ENCODE results near the gene POLG.

The POLG gene

GRCh38 chr15:89325039-89325803 lies 9.4 kb downstream of the POLG start:
- no peak overlapping the region for H3K9ac ChIP-seq (ENCODE audit: low read length)
- no peak overlapping the region for H2BK5ac ChIP-seq (ENCODE audit: low read depth, low read length, poor library complexity, severe bottlenecking)
- H3K27me3 ChIP-seq (ENCODE audit: control insufficient read depth in 1 of 2, insufficient read depth in 1 of 2, low read length in 2 of 2) = no peaks in the 10 kb centered on the region
- no peak overlapping the region for H3K4me3 ChIP-seq (ENCODE audit: insufficient read depth in 1 of 2, low read depth in 1 of 2, low read length in 2 of 2)
- H2AFZ ChIP-seq (ENCODE audit: low read depth, low read length) = no peak overlapping the region
- peaks cover 8% of the 10 kb centered on the region for H3K4me1 ChIP-seq (ENCODE audit: control insufficient read depth, insufficient read depth, low read depth, low read length)
- 97% methylated on average over 8 of the region's 11 CpGs for WGBS
- no peak overlapping the region for H4K91ac ChIP-seq (ENCODE audit: low read length)
- H4K8ac ChIP-seq (ENCODE audit: low read length) = no peak overlapping the region
- H2BK15ac ChIP-seq (ENCODE audit: low read depth, poor library complexity, severe bottlenecking) = no peak overlapping the region
- DNase-seq = no peak
- no peak overlapping the region for H3K4ac ChIP-seq (ENCODE audit: low read depth in 1 of 2, low read length in 2 of 2)
- no peak overlapping the region for H2AK5ac ChIP-seq (ENCODE audit: low read length, severe bottlenecking)
- H3K9me3 ChIP-seq (ENCODE audit: control insufficient read depth, low read length) = no peaks in the 10 kb centered on the region
- peaks cover 96 to 100% of the 10 kb centered on the region in 2 experiments for H3K36me3 ChIP-seq (ENCODE audit: control insufficient read depth in 1 of 2, insufficient read depth in 2 of 2, low read depth in 1 of 2, low read length in 2 of 2)
- H3K27ac ChIP-seq (ENCODE audit: low read length, poor library complexity, severe bottlenecking) = no peak overlapping the region
- no peak overlapping the region for H3K18ac ChIP-seq (ENCODE audit: low read depth in 1 of 2, low read length in 2 of 2)
- no peak overlapping the region for H3K14ac ChIP-seq (ENCODE audit: low read length in 2 of 2)
- no peak overlapping the region for H2BK12ac ChIP-seq (ENCODE audit: low read length in 2 of 2)
- H3K4me2 ChIP-seq (ENCODE audit: low read length, poor library complexity, severe bottlenecking) = no peak overlapping the region
- no peak overlapping the region for H2BK120ac ChIP-seq (ENCODE audit: low read depth, low read length)
- H3K79me1 ChIP-seq (replicated peaks; ENCODE audit: low read length, poor library complexity, severe bottlenecking) = peaks cover 77% of the 10 kb centered on the region
- H3K23ac ChIP-seq (ENCODE audit: low read length in 2 of 2) = no peak overlapping the region

- Histone ChIP-seq H3K4me3 (ENCODE audit: insufficient read depth in 1 of 2, low read depth in 1 of 2, low read length in 2 of 2) (no peak overlapping the region), H3K27me3 (ENCODE audit: control insufficient read depth in 1 of 2, insufficient read depth in 1 of 2, low read length in 2 of 2) (no peaks in the 10 kb centered on the region), H2BK5ac (ENCODE audit: low read depth, low read length, poor library complexity, severe bottlenecking) (no peak overlapping the region), H3K4me2 (ENCODE audit: low read length, poor library complexity, severe bottlenecking) (no peak overlapping the region), H3K14ac (ENCODE audit: low read length in 2 of 2) (no peak overlapping the region), H3K9me3 (ENCODE audit: control insufficient read depth, low read length) (no peaks in the 10 kb centered on the region), H3K4me1 (ENCODE audit: control insufficient read depth, insufficient read depth, low read depth, low read length) (peaks cover 3% of the 10 kb centered on the region), H3K36me3 (ENCODE audit: control insufficient read depth in 1 of 2, insufficient read depth in 2 of 2, low read depth in 1 of 2, low read length in 2 of 2) (peaks cover 96 to 100% of the 10 kb centered on the region in 2 experiments), H2AK5ac (ENCODE audit: low read length, severe bottlenecking) (no peak overlapping the region), H3K4ac (ENCODE audit: low read depth in 1 of 2, low read length in 2 of 2) (no peak overlapping the region), H3K18ac (ENCODE audit: low read depth in 1 of 2, low read length in 2 of 2) (no peak overlapping the region), H3K23ac (ENCODE audit: low read length in 2 of 2) (no peak overlapping the region), H3K9ac (ENCODE audit: low read length) (no peak overlapping the region), H2AFZ (ENCODE audit: low read depth, low read length) (no peak overlapping the region), H4K8ac (ENCODE audit: low read length) (no peak overlapping the region), H2BK12ac (ENCODE audit: low read length in 2 of 2) (no peak overlapping the region), H4K91ac (ENCODE audit: low read length) (no peak overlapping the region), H2BK120ac (ENCODE audit: low read depth, low read length) (no peak overlapping the region), H3K27ac (ENCODE audit: low read length, poor library complexity, severe bottlenecking) (no peak overlapping the region), H3K79me1 (replicated peaks; ENCODE audit: low read length, poor library complexity, severe bottlenecking) (peaks cover 76% of the 10 kb centered on the region), H2BK15ac (ENCODE audit: low read depth, poor library complexity, severe bottlenecking) (no peak overlapping the region)
- 98% methylated on average over 6 of the region's 6 CpGs for WGBS
- DNase-seq = no peak
These were observed 10.8 kb downstream of the POLG start for GRCh38 chr15:89323825-89324224.

- H3K27ac ChIP-seq (ENCODE audit: low read length, poor library complexity, severe bottlenecking) = no peak overlapping the region
- H2BK120ac ChIP-seq (ENCODE audit: low read depth, low read length) = no peak overlapping the region
- H3K4me2 ChIP-seq (ENCODE audit: low read length, poor library complexity, severe bottlenecking) = no peak overlapping the region
- H2BK12ac ChIP-seq (ENCODE audit: low read length in 2 of 2) = no peak overlapping the region
- H2AK5ac ChIP-seq (ENCODE audit: low read length, severe bottlenecking) = no peak overlapping the region
- no peak overlapping the region for H3K14ac ChIP-seq (ENCODE audit: low read length in 2 of 2)
- H4K91ac ChIP-seq (ENCODE audit: low read length) = no peak overlapping the region
- H3K9me3 ChIP-seq (ENCODE audit: control insufficient read depth, low read length) = no peaks in the 10 kb centered on the region
- no peak overlapping the region for H3K23ac ChIP-seq (ENCODE audit: low read length in 2 of 2)
- no peak overlapping the region for H4K8ac ChIP-seq (ENCODE audit: low read length)
- no peak overlapping the region for H3K4me3 ChIP-seq (ENCODE audit: insufficient read depth in 1 of 2, low read depth in 1 of 2, low read length in 2 of 2)
- no peaks in the 10 kb centered on the region for H3K27me3 ChIP-seq (ENCODE audit: control insufficient read depth in 1 of 2, insufficient read depth in 1 of 2, low read length in 2 of 2)
- no peak overlapping the region for H2BK15ac ChIP-seq (ENCODE audit: low read depth, poor library complexity, severe bottlenecking)
- H3K79me1 ChIP-seq (replicated peaks; ENCODE audit: low read length, poor library complexity, severe bottlenecking) = peaks cover 71% of the 10 kb centered on the region
- H3K18ac ChIP-seq (ENCODE audit: low read depth in 1 of 2, low read length in 2 of 2) = no peak overlapping the region
- no peak overlapping the region for H3K4ac ChIP-seq (ENCODE audit: low read depth in 1 of 2, low read length in 2 of 2)
- no peak for DNase-seq
- H3K9ac ChIP-seq (ENCODE audit: low read length) = no peak overlapping the region
- H2AFZ ChIP-seq (ENCODE audit: low read depth, low read length) = no peak overlapping the region
- H2BK5ac ChIP-seq (ENCODE audit: low read depth, low read length, poor library complexity, severe bottlenecking) = no peak overlapping the region
- no peaks in the 10 kb centered on the region for H3K4me1 ChIP-seq (ENCODE audit: control insufficient read depth, insufficient read depth, low read depth, low read length)
- WGBS = 95% methylated on average over 15 of the region's 15 CpGs
- H3K36me3 ChIP-seq (ENCODE audit: control insufficient read depth in 1 of 2, insufficient read depth in 2 of 2, low read depth in 1 of 2, low read length in 2 of 2) = peaks cover 94 to 100% of the 10 kb centered on the region in 2 experiments
These were observed 11.8 kb downstream of the POLG start for GRCh38 chr15:89322822-89323221.

- WGBS = 96% methylated on average over 12 of the region's 17 CpGs
- H4K8ac ChIP-seq (ENCODE audit: low read length) = no peak overlapping the region
- DNase-seq = no peak
These were observed 12.9 kb downstream of the POLG start for GRCh38 chr15:89321521-89322410.

More at GRCh38 chr15:89321521-89322410, 12.9 kb downstream of the POLG start:
- no peak overlapping the region for H3K4me2 ChIP-seq (ENCODE audit: low read length, poor library complexity, severe bottlenecking)
- no peaks in the 10 kb centered on the region for H3K9me3 ChIP-seq (ENCODE audit: control insufficient read depth, low read length)
- H3K9ac ChIP-seq (ENCODE audit: low read length) = no peak overlapping the region
- no peak overlapping the region for H2BK120ac ChIP-seq (ENCODE audit: low read depth, low read length)
- peaks cover 64% of the 10 kb centered on the region for H3K79me1 ChIP-seq (replicated peaks; ENCODE audit: low read length, poor library complexity, severe bottlenecking)
- no peaks in the 10 kb centered on the region for H3K27me3 ChIP-seq (ENCODE audit: control insufficient read depth in 1 of 2, insufficient read depth in 1 of 2, low read length in 2 of 2)
- no peak overlapping the region for H2BK5ac ChIP-seq (ENCODE audit: low read depth, low read length, poor library complexity, severe bottlenecking)
- H4K91ac ChIP-seq (ENCODE audit: low read length) = peak overlapping the region; percentile 23
- H2AFZ ChIP-seq (ENCODE audit: low read depth, low read length) = no peak overlapping the region
- no peak overlapping the region for H3K23ac ChIP-seq (ENCODE audit: low read length in 2 of 2)
- H2BK15ac ChIP-seq (ENCODE audit: low read depth, poor library complexity, severe bottlenecking) = no peak overlapping the region
- H3K4ac ChIP-seq (ENCODE audit: low read depth in 1 of 2, low read length in 2 of 2) = no peak overlapping the region
- H3K14ac ChIP-seq (ENCODE audit: low read length in 2 of 2) = no peak overlapping the region
- H2AK5ac ChIP-seq (ENCODE audit: low read length, severe bottlenecking) = no peak overlapping the region
- peaks cover 90 to 100% of the 10 kb centered on the region in 2 experiments for H3K36me3 ChIP-seq (ENCODE audit: control insufficient read depth in 1 of 2, insufficient read depth in 2 of 2, low read depth in 1 of 2, low read length in 2 of 2)
- H3K4me3 ChIP-seq (ENCODE audit: insufficient read depth in 1 of 2, low read depth in 1 of 2, low read length in 2 of 2) = no peak overlapping the region
- no peaks in the 10 kb centered on the region for H3K4me1 ChIP-seq (ENCODE audit: control insufficient read depth, insufficient read depth, low read depth, low read length)
- H2BK12ac ChIP-seq (ENCODE audit: low read length in 2 of 2) = no peak overlapping the region
- H3K27ac ChIP-seq (ENCODE audit: low read length, poor library complexity, severe bottlenecking) = no peak overlapping the region
- no peak overlapping the region for H3K18ac ChIP-seq (ENCODE audit: low read depth in 1 of 2, low read length in 2 of 2)
